ENCODE measurements around the gene LRRD1. TPM values are rescaled to one million over a fixed set of nuclear protein-coding genes. Genes with fewer than 3 reads are reported as not detected.

LRRD1 gene
- under 0.01 and 0.14 TPM in 2 replicates for total RNA-seq

GRCh38 chr7:92178928-92179924, at the start of gene LRRD1:
LRRD1 (minus strand) TSS chr7:92179142; CDS start chr7:92165202, 13,940 bp downstream.

GRCh38 chr7:92134271-92135051, 44.5 kb downstream of the LRRD1 start, which contains the start of gene CYP51A1:
CYP51A1 (minus strand) TSS chr7:92134477; CDS start chr7:92134364, 113 bp downstream.

Other genes with a start within 250 kb of the LRRD1 start
- gene AKAP9, start 238.3 kb downstream of the LRRD1 start, total RNA-seq, result 45.1 and 85.6 TPM in 2 replicates
- gene CYP51A1, start 44.7 kb downstream of the LRRD1 start, total RNA-seq, result 263 and 279 TPM in 2 replicates
- gene KRIT1, start 66.8 kb upstream of the LRRD1 start, total RNA-seq, result 44.1 and 59.9 TPM in 2 replicates
- gene ANKIB1, start 66.8 kb upstream of the LRRD1 start, total RNA-seq, result 58.8 and 65.9 TPM in 2 replicates

All from nasal cavity respiratory epithelium epithelial cell of viscerocranial mucosa (primary cell).